NB4 (cell line): Measurements from ENCODE around the gene HDAC11.
"Not testable (repeated sequence)": the region's sequence is repeated elsewhere in the genome, so short reads cannot be mapped to it uniquely, and the experiment has no call there.

Source experiments
- CTCF ChIP-seq: IDR thresholded peaks from one replicate; pipeline ENCODE4 v1.5.1; 2012; ENCODE audit warnings: low read depth, low read length
- MAX ChIP-seq: IDR thresholded peaks from 2 replicates; pipeline ENCODE4 v1.6.1; 2011; ENCODE audit warnings: low read depth, low read length
- MYC ChIP-seq: IDR thresholded peaks from 2 replicates; pipeline ENCODE4 v1.6.1; 2011; ENCODE audit warnings: low read depth, low read length
- POLR2A ChIP-seq: IDR thresholded peaks from 2 replicates; pipeline ENCODE4 v1.6.1; 2011; ENCODE audit warnings: mild to moderate bottlenecking; ENCODE audit not compliant: insufficient read length; ENCODE audit errors: extremely low read depth

GRCh38 chr3:13499246-13499645, 19.1 kb downstream of the HDAC11 start:
- TF ChIP-seq CTCF, POLR2A, MAX, MYC: not testable (repeated sequence)
